NK-92 (cell line): Measurements from ENCODE around the gene LHX1.

Source experiments
- DNase-seq: peaks from one replicate; lab custom pipeline; 2025; ENCODE audit not compliant: unreplicated experiment; lab: John Stamatoyannopoulos, UW

The LHX1 gene

GRCh38 chr17:36921095-36921851, 16.0 kb upstream of the LHX1 start:
- DNase-seq, result no peak

GRCh38 chr17:36922175-36922574, 15.1 kb upstream of the LHX1 start:
- no peak for DNase-seq

GRCh38 chr17:36923814-36924221, 13.5 kb upstream of the LHX1 start:
- no peak for DNase-seq

GRCh38 chr17:36926226-36926625, 11.0 kb upstream of the LHX1 start:
- no peak for DNase-seq

GRCh38 chr17:36926701-36927100, 10.6 kb upstream of the LHX1 start:
- no peak for DNase-seq

GRCh38 chr17:36928471-36929345, 8.6 kb upstream of the LHX1 start:
- no peak for DNase-seq

- DNase-seq, result no peak
Measured at GRCh38 chr17:36929851-36930582, 7.3 kb upstream of the LHX1 start.

GRCh38 chr17:36930583-36930900, 6.7 kb upstream of the LHX1 start:
- DNase-seq, result no peak

GRCh38 chr17:36931096-36931696, 6.1 kb upstream of the LHX1 start:
- no peak for DNase-seq

- DNase-seq, result no peak
Measured at GRCh38 chr17:36931697-36932382, 5.4 kb upstream of the LHX1 start.

- no peak for DNase-seq
Measured at GRCh38 chr17:36932383-36932693, 4.9 kb upstream of the LHX1 start.

- no peak for DNase-seq
Measured at GRCh38 chr17:36932694-36933511, 4.4 kb upstream of the LHX1 start.

GRCh38 chr17:36933512-36934143, 3.6 kb upstream of the LHX1 start:
- DNase-seq, result no peak

- no peak for DNase-seq
Measured at GRCh38 chr17:36934144-36934691, 3.1 kb upstream of the LHX1 start.

- DNase-seq, result no peak
Measured at GRCh38 chr17:36934692-36935630, 2.3 kb upstream of the LHX1 start.

- no peak for DNase-seq
Measured at GRCh38 chr17:36935671-36936454, 1.4 kb upstream of the LHX1 start.

GRCh38 chr17:36936455-36937000, 747 bp upstream of the LHX1 start:
- DNase-seq, result no peak
